Measurements from ENCODE around the gene SLC35B4. TPM values are rescaled to one million over a fixed set of nuclear protein-coding genes. Genes with fewer than 3 reads are reported as not detected.

SLC35B4 gene
- total and polyA plus RNA-seq, 8 donors, result 14.3 to 33.1 (median 20.9) TPM

- Histone ChIP-seq H3K27me3 (peaks cover 0 to 11% of the 10 kb centered on the region in 2 donors), H3K36me3 (no peaks in the 10 kb centered on the region), H3K4me1 (no peaks in the 10 kb centered on the region), H3K27ac (no peak overlapping the region), H3K4me3 (no peak overlapping the region), H3K9me3 (no peaks in the 10 kb centered on the region)
- ATAC-seq (no peak), DNase-seq (no peak)
- TF ChIP-seq CTCF (IDR thresholded peaks at IDR 0.05), result no peak
- intact Hi-C loops (cut with DNase I), result no loop called here
Observed at GRCh38 chr7:134347567-134347966, 30.8 kb upstream of the SLC35B4 start.

GRCh38 chr7:134343796-134344195, 27.1 kb upstream of the SLC35B4 start:
- H3K36me3 ChIP-seq, result no peaks in the 10 kb centered on the region
- H3K27me3 ChIP-seq, result peaks cover 0 to 17% of the 10 kb centered on the region in 2 donors
- no peak for DNase-seq
- intact Hi-C loops (cut with DNase I), result no loop called here
- no peak for ATAC-seq
- no peaks in the 10 kb centered on the region for H3K4me1 ChIP-seq
- no peaks in the 10 kb centered on the region for H3K9me3 ChIP-seq
- no peak overlapping the region for H3K4me3 ChIP-seq
- H3K27ac ChIP-seq, result no peak overlapping the region
- TF ChIP-seq CTCF (IDR thresholded peaks at IDR 0.05), result no peak

GRCh38 chr7:134343136-134343535, 26.4 kb upstream of the SLC35B4 start:
- intact Hi-C loops (cut with DNase I), result no loop called here
- no peaks in the 10 kb centered on the region for H3K36me3 ChIP-seq
- ATAC-seq, result no peak
- no peaks in the 10 kb centered on the region for H3K9me3 ChIP-seq
- no peak overlapping the region for H3K27ac ChIP-seq
- no peak for DNase-seq
- H3K4me3 ChIP-seq, result no peak overlapping the region
- H3K27me3 ChIP-seq, result peaks cover 0 to 17% of the 10 kb centered on the region in 2 donors
- no peaks in the 10 kb centered on the region for H3K4me1 ChIP-seq
- no peak for TF ChIP-seq CTCF (IDR thresholded peaks at IDR 0.05)

GRCh38 chr7:134339475-134339874, 22.7 kb upstream of the SLC35B4 start:
- H3K27ac ChIP-seq, result no peak overlapping the region
- H3K9me3 ChIP-seq, result no peaks in the 10 kb centered on the region
- DNase-seq, result no peak
- H3K4me1 ChIP-seq, result no peaks in the 10 kb centered on the region
- TF ChIP-seq CTCF (IDR thresholded peaks at IDR 0.05), result no peak
- ATAC-seq, result no peak
- intact Hi-C loops (cut with DNase I), result no loop called here
- H3K36me3 ChIP-seq, result no peaks in the 10 kb centered on the region
- H3K4me3 ChIP-seq, result no peak overlapping the region
- H3K27me3 ChIP-seq, result peaks cover 0 to 7% of the 10 kb centered on the region in 2 donors

- H3K27ac ChIP-seq, result no peak overlapping the region
- no peak for DNase-seq
- intact Hi-C loops (cut with DNase I), result no loop called here
- no peak for ATAC-seq
- no peak for TF ChIP-seq CTCF (IDR thresholded peaks at IDR 0.05)
- H3K4me1 ChIP-seq, result no peaks in the 10 kb centered on the region
- H3K36me3 ChIP-seq, result no peaks in the 10 kb centered on the region
- peaks cover 0 to 7% of the 10 kb centered on the region in 2 donors for H3K27me3 ChIP-seq
- H3K9me3 ChIP-seq, result no peaks in the 10 kb centered on the region
- no peak overlapping the region for H3K4me3 ChIP-seq
Observed at GRCh38 chr7:134337980-134338379, 21.2 kb upstream of the SLC35B4 start.
